22Rv1 (cell line): ENCODE measurements around the gene GABRB1.

Experiments used
- H3K27ac ChIP-seq: fragments of 450-650 bp; 2 replicates; pipeline ENCODE4 v1.5.1; 2017
- ZFX ChIP-seq: fragments of 450-650 bp; IDR thresholded peaks from 2 replicates; pipeline ENCODE4 v1.6.1; 2017; ENCODE audit warnings: antibody characterized with exemption, borderline replicate concordance
- TF ChIP-seq, protein P1 (sequence below): fragments of 450-650 bp; IDR thresholded peaks from 2 replicates; pipeline ENCODE4 v1.5.1; 2017; ENCODE audit warnings: mild to moderate bottlenecking

Gene GABRB1

DNA sequence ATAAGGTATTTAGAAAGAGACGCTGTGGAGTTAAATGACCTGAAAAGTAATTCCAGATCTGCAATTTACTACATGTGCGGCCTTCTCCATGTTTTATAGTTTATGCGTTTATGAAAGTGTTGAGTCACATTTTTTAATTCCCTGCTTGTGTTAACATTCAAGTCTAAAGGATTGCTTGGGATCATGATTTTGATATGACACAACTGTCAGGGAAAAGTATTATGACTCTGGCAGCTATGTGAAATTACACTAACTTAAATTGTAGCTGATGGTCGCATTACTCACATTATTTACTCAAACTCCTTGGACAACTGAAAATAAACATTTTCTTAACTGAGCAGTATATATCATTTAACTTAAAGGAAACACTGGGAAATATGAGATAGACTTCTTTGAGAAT is 14.3 kb upstream of the GABRB1 start:
- H3K27ac ChIP-seq, result no peak overlapping the region
- TF ChIP-seq ZFX, result no peak
- TF ChIP-seq, protein P1, sequence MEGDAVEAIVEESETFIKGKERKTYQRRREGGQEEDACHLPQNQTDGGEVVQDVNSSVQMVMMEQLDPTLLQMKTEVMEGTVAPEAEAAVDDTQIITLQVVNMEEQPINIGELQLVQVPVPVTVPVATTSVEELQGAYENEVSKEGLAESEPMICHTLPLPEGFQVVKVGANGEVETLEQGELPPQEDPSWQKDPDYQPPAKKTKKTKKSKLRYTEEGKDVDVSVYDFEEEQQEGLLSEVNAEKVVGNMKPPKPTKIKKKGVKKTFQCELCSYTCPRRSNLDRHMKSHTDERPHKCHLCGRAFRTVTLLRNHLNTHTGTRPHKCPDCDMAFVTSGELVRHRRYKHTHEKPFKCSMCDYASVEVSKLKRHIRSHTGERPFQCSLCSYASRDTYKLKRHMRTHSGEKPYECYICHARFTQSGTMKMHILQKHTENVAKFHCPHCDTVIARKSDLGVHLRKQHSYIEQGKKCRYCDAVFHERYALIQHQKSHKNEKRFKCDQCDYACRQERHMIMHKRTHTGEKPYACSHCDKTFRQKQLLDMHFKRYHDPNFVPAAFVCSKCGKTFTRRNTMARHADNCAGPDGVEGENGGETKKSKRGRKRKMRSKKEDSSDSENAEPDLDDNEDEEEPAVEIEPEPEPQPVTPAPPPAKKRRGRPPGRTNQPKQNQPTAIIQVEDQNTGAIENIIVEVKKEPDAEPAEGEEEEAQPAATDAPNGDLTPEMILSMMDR, result no peak

DNA sequence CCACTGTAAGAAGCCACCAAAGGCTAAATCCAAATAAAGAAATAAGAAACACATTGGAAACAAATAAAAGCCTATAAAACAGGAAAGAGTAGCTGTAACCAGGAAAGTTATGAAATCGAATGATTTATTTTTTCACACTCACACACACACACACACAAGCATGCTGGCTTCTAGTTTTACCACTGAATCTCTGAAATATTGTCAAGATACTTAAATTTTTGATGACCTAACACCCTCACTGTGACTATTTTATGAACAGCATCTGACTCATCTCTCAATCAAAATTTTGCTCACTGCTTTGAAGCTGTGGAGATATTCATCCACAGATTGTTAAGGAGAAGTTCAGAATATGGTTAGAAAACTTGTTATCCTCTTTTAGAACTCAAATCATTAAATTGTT is 13.9 kb upstream of the GABRB1 start:
- no peak overlapping the region for H3K27ac ChIP-seq
- TF ChIP-seq ZFX, result no peak
- TF ChIP-seq, protein P1, result no peak

DNA sequence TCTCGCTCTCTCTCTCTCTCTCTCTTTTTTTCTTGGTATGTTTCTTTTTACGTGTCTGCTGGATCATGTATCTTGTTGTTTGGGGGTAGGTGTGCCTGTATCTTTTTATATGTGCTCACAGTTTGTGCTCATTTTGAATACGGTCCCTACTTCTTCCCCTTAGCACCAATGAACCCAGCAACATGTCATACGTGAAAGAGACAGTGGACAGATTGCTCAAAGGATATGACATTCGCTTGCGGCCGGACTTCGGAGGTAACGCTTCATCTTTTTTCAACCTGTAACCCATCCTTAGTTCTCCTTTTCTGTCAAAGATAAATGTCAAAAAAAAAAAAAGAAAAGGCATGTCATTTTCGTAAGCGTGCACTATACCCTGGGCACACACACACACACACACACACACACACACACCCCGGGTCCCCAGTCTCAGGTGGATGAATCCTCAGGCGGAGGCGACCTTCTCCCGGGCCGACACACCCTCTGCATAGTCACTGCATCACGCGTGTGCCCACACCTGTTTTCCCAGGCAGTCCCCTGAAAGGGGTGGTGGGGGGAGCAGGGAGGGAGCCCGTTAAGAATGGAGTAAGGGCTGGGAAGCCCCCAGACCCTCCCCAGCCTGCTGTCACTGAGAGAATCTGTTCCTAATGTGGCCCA is 511 bp downstream of the GABRB1 start:
- TF ChIP-seq, protein P1, result no peak
- no peak for TF ChIP-seq ZFX
- peak overlapping the region; percentile 19; the same call in 1 of the 2 replicates for H3K27ac ChIP-seq

DNA sequence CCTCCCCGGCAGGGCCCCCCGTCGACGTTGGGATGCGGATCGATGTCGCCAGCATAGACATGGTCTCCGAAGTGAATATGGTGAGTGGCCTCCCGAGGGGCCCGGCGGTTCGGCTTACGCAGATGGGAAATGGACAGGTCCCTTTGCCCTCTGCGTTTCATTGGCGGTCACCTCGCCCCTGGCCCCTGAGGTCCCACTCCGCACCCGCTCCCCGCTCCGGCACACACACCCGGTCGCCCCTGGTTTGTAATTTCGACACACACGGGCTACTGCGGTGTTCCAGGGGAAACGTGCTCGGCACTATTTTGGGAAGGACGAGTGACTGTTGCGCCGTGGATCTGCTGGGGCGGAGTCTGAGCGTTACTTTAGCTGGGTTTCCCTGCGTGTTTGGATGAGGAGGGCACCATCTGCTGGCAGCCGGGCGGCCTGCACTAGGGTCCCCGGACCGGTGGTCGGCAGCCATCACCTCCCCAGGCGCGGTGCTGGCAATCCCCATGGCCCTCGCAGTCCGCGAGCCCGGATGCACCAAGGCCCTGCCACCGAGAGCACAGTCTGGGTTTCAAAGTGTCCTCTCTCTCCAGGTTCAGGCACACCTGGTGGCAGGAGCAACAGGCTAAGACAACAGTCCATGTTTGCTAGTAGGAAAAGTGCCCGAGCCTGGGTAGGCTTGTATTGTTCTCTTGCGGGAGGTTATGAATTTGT is 1.2 kb downstream of the GABRB1 start:
- H3K27ac ChIP-seq, result no peak overlapping the region
- TF ChIP-seq, protein P1, result peak; percentile 91
- no peak for TF ChIP-seq ZFX

DNA sequence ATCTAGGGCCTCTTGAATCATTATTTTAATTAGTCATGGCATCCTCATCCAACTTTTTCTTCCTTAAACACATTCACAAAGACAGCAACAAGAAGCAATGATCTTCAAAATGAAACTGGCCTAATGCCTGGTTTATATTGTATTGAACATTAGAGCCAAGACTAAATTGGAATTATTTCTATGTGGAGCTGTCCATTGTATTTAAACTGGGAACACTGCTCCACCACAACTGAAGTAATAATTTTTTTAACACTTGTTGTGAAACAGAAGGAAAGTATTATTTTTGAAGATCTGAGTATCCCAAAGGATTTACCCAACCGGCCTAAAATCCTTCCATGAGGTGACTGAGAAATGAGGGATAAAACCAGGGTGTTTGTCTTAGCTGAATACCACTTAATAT is 6.9 kb downstream of the GABRB1 start:
- H3K27ac ChIP-seq, result no peak overlapping the region
- TF ChIP-seq, protein P1, result no peak
- TF ChIP-seq ZFX, result no peak

DNA sequence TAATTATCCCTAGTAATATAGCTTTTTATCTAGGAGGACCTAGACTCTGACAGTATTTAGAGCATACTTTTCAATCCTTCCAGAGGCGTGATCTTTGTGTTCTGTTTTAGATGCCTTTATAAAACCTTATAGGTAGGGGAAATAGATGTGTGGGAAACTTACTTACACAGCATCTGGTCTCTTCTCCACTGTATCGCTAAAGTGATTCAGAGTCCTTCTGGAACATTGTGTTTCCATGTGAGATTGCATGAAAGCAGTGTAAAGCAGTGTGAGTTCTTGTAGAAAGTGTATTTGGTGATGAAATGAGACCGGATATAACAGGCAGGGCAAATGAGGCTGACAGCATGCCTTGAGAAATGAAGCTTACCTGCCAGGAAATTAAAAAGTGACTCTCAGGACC is 9.5 kb downstream of the GABRB1 start:
- TF ChIP-seq, protein P1, result no peak
- TF ChIP-seq ZFX, result no peak

DNA sequence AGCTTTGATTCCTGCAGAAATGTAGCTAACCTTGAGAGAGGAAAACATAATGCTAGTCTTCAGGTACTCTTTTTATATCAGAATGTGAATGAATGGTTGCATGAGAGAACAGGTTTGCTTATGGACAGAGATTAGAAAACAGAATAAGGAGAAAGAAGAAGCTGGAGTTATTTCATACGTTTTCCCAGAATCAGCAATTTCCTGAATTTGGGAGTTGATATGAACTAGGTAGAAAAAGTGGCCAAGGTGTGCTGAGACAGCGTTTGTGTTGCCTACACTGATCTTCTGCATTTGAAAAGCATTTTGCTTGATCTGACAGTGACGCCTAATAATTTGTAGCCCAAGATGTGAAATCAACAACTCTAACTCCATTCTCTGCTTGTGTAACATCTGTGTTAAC is 12.5 kb downstream of the GABRB1 start:
- TF ChIP-seq, protein P1, result no peak
- TF ChIP-seq ZFX, result no peak
- no peak overlapping the region for H3K27ac ChIP-seq

More for the DNA sequence above, 9.5 kb downstream of the GABRB1 start:
- H3K27ac ChIP-seq, result no peak overlapping the region
